ELR (cell line): ENCODE measurements around the gene PDE4C.

ENCODE experiments used
- DNase-seq: peaks from one replicate; pipeline ENCODE4 v3.0.0-alpha.2; 2015; ENCODE audit warnings: low read depth

PDE4C gene

GRCh38 chr19:18225702-18226468 is at the start of gene PDE4C:
Gene PDE4C (minus strand): TSS chr19:18226438. CDS start chr19:18226415, 23 bp downstream.
- DNase-seq, result peak; percentile 37

GRCh38 chr19:18274781-18275356 is 48.6 kb upstream of the PDE4C start:
- DNase-seq, result peak; percentile 92

- peak; percentile 40 for DNase-seq
Observed at GRCh38 chr19:18274219-18274780, 48.1 kb upstream of the PDE4C start, which contains the start of gene IQCN. Gene IQCN (minus strand): TSS chr19:18274452. CDS start chr19:18269478, 4,974 bp downstream.

GRCh38 chr19:18273561-18274218 is 47.5 kb upstream of the PDE4C start:
- no peak for DNase-seq

GRCh38 chr19:18271433-18271841 is 45.2 kb upstream of the PDE4C start:
- DNase-seq, result no peak

GRCh38 chr19:18270326-18270725 is 44.1 kb upstream of the PDE4C start:
- DNase-seq, result no peak

GRCh38 chr19:18269070-18269723 is 43.0 kb upstream of the PDE4C start:
- DNase-seq, result no peak

GRCh38 chr19:18266771-18267686 is 40.8 kb upstream of the PDE4C start:
- no peak for DNase-seq

- no peak for DNase-seq
Observed at GRCh38 chr19:18265582-18265981, 39.3 kb upstream of the PDE4C start.

- no peak for DNase-seq
Observed at GRCh38 chr19:18264971-18265540, 38.8 kb upstream of the PDE4C start.

- DNase-seq, result no peak
Observed at GRCh38 chr19:18264137-18264854, 38.1 kb upstream of the PDE4C start.

- DNase-seq, result no peak
Observed at GRCh38 chr19:18263324-18264136, 37.3 kb upstream of the PDE4C start.

- no peak for DNase-seq
Observed at GRCh38 chr19:18262917-18263316, 36.7 kb upstream of the PDE4C start.

GRCh38 chr19:18262144-18262543 is 35.9 kb upstream of the PDE4C start:
- no peak for DNase-seq

GRCh38 chr19:18261474-18261873 is 35.2 kb upstream of the PDE4C start:
- DNase-seq, result no peak

- DNase-seq, result peak; percentile 30
Observed at GRCh38 chr19:18259893-18260292, 33.7 kb upstream of the PDE4C start.

- peak; percentile 71 for DNase-seq
Observed at GRCh38 chr19:18257503-18258470, 31.5 kb upstream of the PDE4C start.
